ENCODE data around the gene KLC1.

Gene KLC1

GRCh38 chr14:103707329-103708263 lies 78.6 kb downstream of the KLC1 start:
- Histone ChIP-seq H3K4me2 (no peak overlapping the region), H3K4me3 (no peak overlapping the region), H3K9ac (no peak overlapping the region), H3K36me3 (peaks cover 99% of the 10 kb centered on the region), H3K27me3 (no peaks in the 10 kb centered on the region), H3K9me3 (no peaks in the 10 kb centered on the region), H3K4me1 (no peaks in the 10 kb centered on the region), H4K20me1 (peaks cover 83% of the 10 kb centered on the region), H3K27ac (no peak overlapping the region)
- TF ChIP-seq Cebpa-rat (IDR thresholded peaks at IDR 0.05), result no peak

GRCh38 chr14:103708750-103709187 lies 79.8 kb downstream of the KLC1 start:
- peaks cover 96% of the 10 kb centered on the region for H3K36me3 ChIP-seq
- no peaks in the 10 kb centered on the region for H3K27me3 ChIP-seq
- H3K4me2 ChIP-seq, result no peak overlapping the region
- H3K27ac ChIP-seq, result no peak overlapping the region
- H3K4me3 ChIP-seq, result no peak overlapping the region
- H4K20me1 ChIP-seq, result peaks cover 84% of the 10 kb centered on the region
- H3K9me3 ChIP-seq, result no peaks in the 10 kb centered on the region
- no peak for TF ChIP-seq Cebpa-rat (IDR thresholded peaks at IDR 0.05)
- H3K9ac ChIP-seq, result peak overlapping the region; percentile 19; the same call in 1 of the 2 replicates
- H3K4me1 ChIP-seq, result peaks cover 5% of the 10 kb centered on the region

- Histone ChIP-seq H3K4me2 (no peak overlapping the region), H3K36me3 (peaks cover 86% of the 10 kb centered on the region), H3K9ac (no peak overlapping the region; the same call in 1 of the 2 replicates), H3K27ac (no peak overlapping the region), H3K4me3 (no peak overlapping the region), H3K4me1 (peaks cover 15% of the 10 kb centered on the region), H3K9me3 (no peaks in the 10 kb centered on the region), H4K20me1 (peaks cover 87% of the 10 kb centered on the region), H3K27me3 (no peaks in the 10 kb centered on the region)
- TF ChIP-seq Cebpa-rat (IDR thresholded peaks at IDR 0.05), result no peak
These were observed 80.8 kb downstream of the KLC1 start for GRCh38 chr14:103709814-103710213.

- Histone ChIP-seq H3K36me3 (peaks cover 75% of the 10 kb centered on the region), H3K4me2 (no peak overlapping the region), H3K9me3 (no peaks in the 10 kb centered on the region), H3K4me3 (no peak overlapping the region), H3K9ac (no peak overlapping the region), H3K4me1 (peaks cover 15% of the 10 kb centered on the region), H3K27ac (no peak overlapping the region), H3K27me3 (no peaks in the 10 kb centered on the region), H4K20me1 (peaks cover 78% of the 10 kb centered on the region)
- no peak for TF ChIP-seq Cebpa-rat (IDR thresholded peaks at IDR 0.05)
These were observed 81.9 kb downstream of the KLC1 start for GRCh38 chr14:103710771-103711377.

GRCh38 chr14:103711516-103712431 lies 82.8 kb downstream of the KLC1 start:
- Histone ChIP-seq H3K27me3 (no peaks in the 10 kb centered on the region), H3K9ac (0 out of 2 replicates have a peak overlapping the region, but pooled peaks have one; percentile 38), H4K20me1 (peaks cover 76% of the 10 kb centered on the region), H3K36me3 (peaks cover 66% of the 10 kb centered on the region), H3K9me3 (no peaks in the 10 kb centered on the region), H3K27ac (no peak overlapping the region), H3K4me2 (no peak overlapping the region), H3K4me3 (no peak overlapping the region), H3K4me1 (peaks cover 20% of the 10 kb centered on the region)
- TF ChIP-seq Cebpa-rat (IDR thresholded peaks at IDR 0.05), result no peak

- Histone ChIP-seq H4K20me1 (peaks cover 76% of the 10 kb centered on the region), H3K27ac (no peak overlapping the region), H3K36me3 (peaks cover 57% of the 10 kb centered on the region), H3K4me3 (no peak overlapping the region), H3K27me3 (no peaks in the 10 kb centered on the region), H3K4me2 (no peak overlapping the region), H3K9me3 (no peaks in the 10 kb centered on the region), H3K9ac (peak overlapping the region; percentile 38; the same call in 1 of the 2 replicates), H3K4me1 (peaks cover 30% of the 10 kb centered on the region)
- TF ChIP-seq Cebpa-rat (IDR thresholded peaks at IDR 0.05), result no peak
These were observed 83.7 kb downstream of the KLC1 start for GRCh38 chr14:103712633-103713247.

- TF ChIP-seq Cebpa-rat (IDR thresholded peaks at IDR 0.05), result no peak
- peaks cover 38% of the 10 kb centered on the region for H3K4me1 ChIP-seq
- no peaks in the 10 kb centered on the region for H3K27me3 ChIP-seq
- H3K4me3 ChIP-seq, result peak overlapping the region; percentile 95; the same call in 1 of the 2 replicates
- H3K9me3 ChIP-seq, result no peaks in the 10 kb centered on the region
- H4K20me1 ChIP-seq, result peaks cover 77% of the 10 kb centered on the region
- H3K36me3 ChIP-seq, result peaks cover 49% of the 10 kb centered on the region
- H3K9ac ChIP-seq, result peak overlapping the region; percentile 97
- peak overlapping the region; percentile 94 for H3K4me2 ChIP-seq
- H3K27ac ChIP-seq, result peak overlapping the region; percentile 96; the same call in 1 of the 2 replicates
These were observed 84.5 kb downstream of the KLC1 start for GRCh38 chr14:103713304-103714062.

- H3K4me2 ChIP-seq, result peak overlapping the region; percentile 94
- peak overlapping the region; percentile 96 for H3K27ac ChIP-seq
- peaks cover 78% of the 10 kb centered on the region for H4K20me1 ChIP-seq
- H3K36me3 ChIP-seq, result peaks cover 42% of the 10 kb centered on the region
- H3K9me3 ChIP-seq, result no peaks in the 10 kb centered on the region
- H3K9ac ChIP-seq, result peak overlapping the region; percentile 97
- H3K27me3 ChIP-seq, result no peaks in the 10 kb centered on the region
- TF ChIP-seq Cebpa-rat (IDR thresholded peaks at IDR 0.05), result no peak
- H3K4me1 ChIP-seq, result peaks cover 45% of the 10 kb centered on the region
- peak overlapping the region; percentile 95 for H3K4me3 ChIP-seq
These were observed 85.2 kb downstream of the KLC1 start for GRCh38 chr14:103714063-103714724.

Measured in BLaER1 (cell line).